ENCODE measurements around the gene DENND2D. TPM values are rescaled to one million over a fixed set of nuclear protein-coding genes. Genes with fewer than 3 reads are reported as not detected.

Gene DENND2D
- total RNA-seq, 1 experiment from 2014 or later: 3.0 TPM

- in situ Hi-C loops (cut with HindIII; ENCODE audit: low pct_unique_long_range_greater_than_20kb, low sequenced_read_pairs): no loop called here
- no peak for DNase-seq (ENCODE audit: low read depth, low spot score)
These were observed 11.5 kb upstream of the DENND2D start for GRCh38 chr1:111211921-111212320.

DNA sequence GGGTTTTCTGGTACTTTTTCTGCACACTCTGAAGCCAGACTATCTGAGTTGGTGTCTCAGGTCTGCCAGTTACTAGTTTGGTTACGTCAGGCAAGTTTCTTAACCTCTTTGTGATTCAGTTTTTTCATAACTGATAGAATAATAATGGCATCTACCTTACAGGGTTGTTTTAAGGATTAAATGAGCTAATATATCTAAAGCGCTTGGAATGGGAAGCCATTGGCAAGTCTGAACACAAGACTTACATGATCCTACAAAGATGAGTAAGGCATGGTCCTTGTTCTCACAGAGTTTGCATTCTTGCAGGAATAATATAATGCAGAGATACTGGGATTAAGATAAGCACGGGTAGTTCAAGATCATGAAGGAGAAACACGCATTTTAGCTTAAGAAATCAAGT is 9.2 kb upstream of the DENND2D start:
- in situ Hi-C loops (cut with HindIII; ENCODE audit: low pct_unique_long_range_greater_than_20kb, low sequenced_read_pairs): no loop called here
- no peak for DNase-seq (ENCODE audit: low read depth, low spot score)

- DNase-seq (ENCODE audit: low read depth, low spot score): no peak
- in situ Hi-C loops (cut with HindIII; ENCODE audit: low pct_unique_long_range_greater_than_20kb, low sequenced_read_pairs): no loop called here
These were observed 8.5 kb upstream of the DENND2D start for GRCh38 chr1:111208921-111209320.

DNA sequence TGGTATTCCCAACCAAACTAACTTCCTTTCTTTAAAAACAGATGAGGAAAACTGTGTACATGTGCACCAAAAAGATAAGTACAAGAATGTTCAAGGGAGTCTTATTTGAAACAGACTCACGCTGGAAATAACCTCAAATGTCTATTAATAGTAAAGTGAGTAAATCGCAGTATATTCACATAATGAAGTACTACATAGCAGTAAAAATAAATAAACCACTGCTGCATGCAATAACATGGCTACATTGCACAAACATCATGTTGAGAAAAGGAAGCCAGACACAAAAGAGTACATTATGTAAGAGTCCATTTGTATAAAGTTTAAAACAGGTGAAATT is 5.2 kb upstream of the DENND2D start:
- in situ Hi-C loops (cut with HindIII; ENCODE audit: low pct_unique_long_range_greater_than_20kb, low sequenced_read_pairs): no loop called here
- DNase-seq (ENCODE audit: low read depth, low spot score): no peak

GRCh38 chr1:111204983-111205713 is 4.7 kb upstream of the DENND2D start:
- DNase-seq (ENCODE audit: low read depth, low spot score): no peak
- in situ Hi-C loops (cut with HindIII; ENCODE audit: low pct_unique_long_range_greater_than_20kb, low sequenced_read_pairs): no loop called here

GRCh38 chr1:111204201-111204982 is 3.9 kb upstream of the DENND2D start:
- in situ Hi-C loops (cut with HindIII; ENCODE audit: low pct_unique_long_range_greater_than_20kb, low sequenced_read_pairs): no loop called here
- DNase-seq (ENCODE audit: low read depth, low spot score): no peak

GRCh38 chr1:111203681-111204200 is 3.3 kb upstream of the DENND2D start:
- DNase-seq (ENCODE audit: low read depth, low spot score): no peak
- in situ Hi-C loops (cut with HindIII; ENCODE audit: low pct_unique_long_range_greater_than_20kb, low sequenced_read_pairs): no loop called here

GRCh38 chr1:111202707-111203623 is 2.5 kb upstream of the DENND2D start:
- in situ Hi-C loops (cut with HindIII; ENCODE audit: low pct_unique_long_range_greater_than_20kb, low sequenced_read_pairs): no loop called here
- no peak for DNase-seq (ENCODE audit: low read depth, low spot score)

GRCh38 chr1:111202366-111202706 is 1.9 kb upstream of the DENND2D start:
- DNase-seq (ENCODE audit: low read depth, low spot score): no peak
- in situ Hi-C loops (cut with HindIII; ENCODE audit: low pct_unique_long_range_greater_than_20kb, low sequenced_read_pairs): no loop called here

DNA sequence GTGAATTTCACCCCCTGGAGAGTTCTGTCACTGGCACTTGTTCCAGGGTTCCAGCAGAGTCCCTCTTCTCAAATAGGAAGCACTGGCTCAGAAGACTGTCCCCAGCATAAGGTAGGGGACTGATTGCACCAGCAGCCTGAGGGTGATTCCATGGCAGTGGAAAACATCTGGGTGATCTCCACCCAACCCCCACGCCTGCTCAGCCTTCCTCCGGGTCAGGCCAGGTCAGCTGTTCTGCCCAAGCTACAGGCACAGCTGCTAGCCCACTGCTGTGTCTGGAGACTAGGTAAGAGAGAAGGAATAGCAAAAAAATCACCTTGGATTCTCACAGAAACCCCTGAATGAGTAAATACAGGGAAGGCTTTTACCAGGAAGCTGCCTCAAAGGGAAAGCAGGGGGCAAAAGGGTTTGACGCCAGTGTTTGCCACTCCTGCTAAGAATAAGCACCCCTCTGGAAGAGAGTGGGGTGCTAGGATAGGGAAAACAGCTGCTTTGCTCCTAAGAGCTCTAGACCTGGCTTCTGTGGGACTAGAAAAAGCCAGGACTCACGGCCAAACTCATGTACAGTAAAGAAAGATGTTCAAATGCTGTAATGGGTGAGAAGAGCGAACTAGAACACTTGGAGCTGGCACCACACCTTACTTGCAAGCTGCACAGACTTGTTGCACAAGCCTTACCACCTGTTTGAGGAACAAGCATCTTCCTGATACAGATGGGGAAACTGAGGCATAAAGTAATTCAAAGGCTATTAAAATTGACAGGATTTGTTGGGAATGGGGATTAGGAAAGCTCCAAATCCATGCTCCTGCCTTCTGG is 1.0 kb upstream of the DENND2D start:
- no peak for DNase-seq (ENCODE audit: low read depth, low spot score)
- in situ Hi-C loops (cut with HindIII; ENCODE audit: low pct_unique_long_range_greater_than_20kb, low sequenced_read_pairs): no loop called here

- DNase-seq (ENCODE audit: low read depth, low spot score): no peak
- in situ Hi-C loops (cut with HindIII; ENCODE audit: low pct_unique_long_range_greater_than_20kb, low sequenced_read_pairs): no loop called here
These were observed 336 bp upstream of the DENND2D start for GRCh38 chr1:111200802-111201161.

DNA sequence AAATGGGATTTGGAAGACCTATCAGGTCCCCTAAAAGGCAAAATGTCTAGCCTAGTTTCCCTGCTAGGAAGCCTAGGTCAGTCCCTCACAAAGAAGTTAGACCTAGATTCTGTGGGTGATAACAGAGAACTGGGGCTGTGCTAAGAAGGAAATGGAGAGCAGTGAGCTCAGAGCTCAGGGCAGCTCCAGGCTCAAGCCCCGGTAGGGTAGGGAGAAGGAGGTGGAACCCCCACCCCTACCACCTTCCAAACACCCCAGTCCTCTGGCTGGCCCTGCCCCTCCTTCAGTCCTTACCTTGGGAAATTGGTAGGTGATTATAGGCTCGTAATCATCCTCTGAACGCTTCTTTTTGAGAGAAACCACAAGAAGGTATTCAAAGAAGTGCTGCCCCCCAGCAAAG is 1.1 kb downstream of the DENND2D start:
- in situ Hi-C loops (cut with HindIII; ENCODE audit: low pct_unique_long_range_greater_than_20kb, low sequenced_read_pairs): no loop called here
- DNase-seq (ENCODE audit: low read depth, low spot score): no peak

DNA sequence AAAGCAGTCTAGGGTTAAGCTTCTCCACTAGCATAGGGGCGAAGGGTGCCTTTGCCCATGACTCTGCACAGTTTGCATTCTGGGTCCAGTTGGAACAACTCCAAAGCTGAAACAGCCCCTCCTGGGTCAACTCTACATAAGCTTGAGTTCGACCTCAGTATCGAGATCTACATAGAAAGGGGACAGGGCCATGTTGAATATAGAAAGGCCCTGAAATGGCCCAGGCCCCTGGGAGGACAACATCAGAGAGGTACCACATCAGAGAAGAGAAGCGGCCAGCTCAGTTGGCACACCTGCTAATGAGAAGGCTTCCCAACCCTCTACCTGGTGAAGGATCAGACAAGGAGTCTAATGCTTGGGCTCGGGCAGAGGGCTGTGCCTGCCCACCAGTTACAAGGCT is 1.6 kb downstream of the DENND2D start:
- DNase-seq (ENCODE audit: low read depth, low spot score): no peak
- in situ Hi-C loops (cut with HindIII; ENCODE audit: low pct_unique_long_range_greater_than_20kb, low sequenced_read_pairs): no loop called here

DNA sequence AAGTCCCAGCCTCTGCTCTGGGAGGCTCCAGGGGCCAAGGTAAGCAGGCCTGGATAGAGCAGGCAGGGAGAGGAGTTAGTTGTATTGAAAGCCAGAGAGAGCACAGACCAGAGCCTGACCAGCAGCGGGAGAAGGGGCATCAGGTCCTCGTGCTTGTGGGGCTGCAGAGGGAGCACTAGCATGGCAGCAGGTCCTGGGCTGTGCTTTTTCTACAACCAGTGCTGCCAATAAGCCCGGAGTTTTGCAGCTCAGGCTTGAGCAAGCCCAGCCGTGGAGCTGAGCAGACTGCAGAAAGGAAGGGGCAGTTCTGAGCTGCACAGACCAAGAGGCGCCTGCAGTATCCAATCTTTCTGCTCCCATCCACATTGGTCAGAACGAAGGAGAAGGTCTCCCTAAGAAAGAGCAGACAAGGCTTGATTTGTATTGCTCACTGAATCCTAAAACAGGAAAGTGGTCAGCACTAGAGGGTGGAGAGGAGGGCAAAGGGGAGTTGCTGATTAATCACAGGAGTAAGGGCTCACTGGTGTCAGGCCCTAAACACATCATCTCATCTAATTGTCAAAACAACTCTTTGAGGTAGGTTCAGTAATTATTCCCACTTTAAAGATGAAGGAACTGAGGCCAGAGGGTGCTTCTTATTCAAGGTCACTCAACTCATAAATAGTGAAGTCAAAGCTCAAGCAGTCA is 2.7 kb downstream of the DENND2D start:
- in situ Hi-C loops (cut with HindIII; ENCODE audit: low pct_unique_long_range_greater_than_20kb, low sequenced_read_pairs): no loop called here
- DNase-seq (ENCODE audit: low read depth, low spot score): no peak

DNA sequence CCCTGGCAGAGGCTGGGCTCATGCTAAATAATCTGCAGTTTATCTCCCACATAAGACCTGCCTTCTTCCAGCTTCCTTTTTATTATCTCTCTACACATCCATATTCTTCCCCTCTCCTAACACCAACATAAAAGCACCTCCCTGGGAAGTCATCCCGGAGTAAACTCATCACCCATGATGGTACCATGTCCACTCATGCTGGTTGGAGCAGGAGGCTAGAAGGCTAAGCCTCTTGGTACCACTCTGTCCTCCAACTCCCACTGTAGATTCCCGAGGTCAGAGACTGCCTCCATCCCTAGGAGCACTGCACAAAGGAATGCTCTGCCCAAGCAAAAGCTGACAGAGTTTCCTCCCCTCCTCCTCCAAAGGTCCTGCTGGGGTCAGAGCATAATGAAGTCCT is 4.2 kb downstream of the DENND2D start:
- DNase-seq (ENCODE audit: low read depth, low spot score): no peak
- in situ Hi-C loops (cut with HindIII; ENCODE audit: low pct_unique_long_range_greater_than_20kb, low sequenced_read_pairs): no loop called here

DNA sequence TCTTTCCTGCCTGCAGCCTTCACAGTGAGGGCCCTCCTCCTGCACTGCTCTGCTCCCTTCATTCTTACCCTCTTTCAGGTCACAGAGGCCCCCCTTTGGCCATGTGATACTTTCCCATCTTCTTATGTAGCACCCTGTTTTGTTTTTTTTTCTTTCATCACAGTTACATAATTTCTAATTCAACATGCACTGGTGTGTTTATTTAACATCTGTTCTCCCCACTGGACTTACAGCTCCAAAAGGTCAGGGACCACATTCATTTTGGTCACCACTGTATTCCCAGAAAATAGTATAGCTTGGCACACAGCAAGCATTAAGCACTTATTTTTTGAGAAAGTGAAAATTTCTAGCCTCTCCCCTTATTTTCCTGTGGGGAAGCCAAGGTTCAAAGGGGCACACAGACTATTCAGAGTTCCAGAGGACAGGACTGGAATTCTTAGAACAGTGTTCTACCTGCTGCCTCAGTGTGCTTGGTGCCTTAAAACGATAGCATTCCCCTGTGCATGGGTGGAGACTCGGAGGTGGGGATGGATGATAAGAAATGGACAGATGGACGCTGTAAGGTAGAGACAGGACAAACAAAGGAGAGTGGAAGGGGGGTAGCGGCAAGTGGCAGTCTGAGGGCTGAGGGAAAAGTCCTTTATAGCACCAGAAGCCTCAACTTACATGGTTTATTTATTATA is 5.3 kb downstream of the DENND2D start:
- no peak for DNase-seq (ENCODE audit: low read depth, low spot score)
- in situ Hi-C loops (cut with HindIII; ENCODE audit: low pct_unique_long_range_greater_than_20kb, low sequenced_read_pairs): no loop called here

Data from SK-MEL-5 (cell line).